PFSK-1 (cell line): Measurements from ENCODE around the gene ADAMTS20.

ENCODE experiments used
- FOXP2 ChIP-seq: optimal IDR thresholded peaks from 2 replicates; pipeline ENCODE3; 2011; ENCODE audit warnings: borderline replicate concordance, control low read depth, inconsistent platforms; ENCODE audit not compliant: insufficient read depth; ENCODE audit errors: extremely low read length, extremely low read depth
- POLR2AphosphoS5 ChIP-seq: IDR thresholded peaks from 2 replicates; pipeline ENCODE4 v1.6.1; 2012; ENCODE audit warnings: low read depth, mild to moderate bottlenecking, control low read depth, low read length, moderate library complexity
- SIN3A ChIP-seq: IDR thresholded peaks from 2 replicates; pipeline ENCODE4 v1.6.1; 2012; ENCODE audit warnings: mild to moderate bottlenecking, low read length, moderate library complexity, borderline replicate concordance; ENCODE audit not compliant: insufficient read depth
- TAF1 ChIP-seq: IDR thresholded peaks from 2 replicates; pipeline ENCODE4 v1.6.1; 2012; ENCODE audit warnings: low read length, control low read depth, borderline replicate concordance; ENCODE audit not compliant: insufficient read depth
- TF ChIP-seq, protein P1 (sequence below), 2 experiments: IDR thresholded peaks; 2 replicates each; pipeline versions ENCODE4 v1.6.1 to v1.8.0; 2011 to 2012; ENCODE audit warnings: low read depth in 2 of 2, low read length in 2 of 2, control low read depth in 1 of 2, inconsistent platforms in 1 of 2, mild to moderate bottlenecking in 1 of 2, moderate library complexity in 1 of 2; ENCODE audit not compliant: insufficient read depth in 1 of 2

The ADAMTS20 gene

DNA sequence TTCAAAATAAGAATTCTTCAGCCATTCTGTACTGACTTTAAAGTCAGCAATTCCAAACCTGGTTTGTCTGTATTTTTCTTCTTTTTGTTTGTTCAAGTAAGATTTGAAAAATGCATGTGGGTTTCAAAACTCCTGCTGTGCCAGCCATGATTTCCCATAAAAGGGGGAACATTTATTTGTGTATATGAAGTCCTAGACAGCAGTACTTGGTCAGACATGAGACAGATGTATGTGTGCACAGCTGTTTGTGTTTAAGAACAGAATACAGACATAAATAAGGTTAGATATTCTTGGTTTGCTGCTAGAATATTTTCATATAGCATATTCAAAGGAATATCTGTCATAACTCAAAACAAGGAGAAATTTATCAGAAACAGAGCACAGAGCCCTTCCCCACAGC is 236.0 kb downstream of the ADAMTS20 start:
- no peak for TF ChIP-seq SIN3A

DNA sequence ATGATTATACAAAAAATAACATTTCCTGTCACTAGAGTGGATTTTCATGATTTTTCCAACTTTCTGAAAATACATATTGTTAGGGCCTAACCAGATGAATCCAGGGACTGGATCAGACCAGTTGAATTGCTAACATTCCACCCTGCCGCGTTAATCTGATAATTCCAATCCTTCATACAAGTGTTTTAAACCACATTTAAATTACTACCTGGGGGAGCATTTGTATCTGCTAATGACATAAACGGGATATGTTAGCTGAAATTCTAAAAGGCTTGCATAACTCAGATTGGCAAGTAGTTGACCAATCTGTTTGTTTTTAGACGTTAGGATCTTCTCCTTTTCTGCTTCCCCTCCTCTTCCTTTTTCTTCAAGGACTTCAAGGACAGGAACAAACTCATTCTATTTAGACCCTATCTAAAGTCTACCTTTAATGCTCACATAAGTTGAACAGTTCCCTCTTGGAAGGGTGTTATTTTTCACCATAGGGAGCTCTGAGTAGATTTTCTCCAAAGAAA is 239.0 kb downstream of the ADAMTS20 start:
- TF ChIP-seq POLR2AphosphoS5 (no peak), FOXP2 (no peak)

DNA sequence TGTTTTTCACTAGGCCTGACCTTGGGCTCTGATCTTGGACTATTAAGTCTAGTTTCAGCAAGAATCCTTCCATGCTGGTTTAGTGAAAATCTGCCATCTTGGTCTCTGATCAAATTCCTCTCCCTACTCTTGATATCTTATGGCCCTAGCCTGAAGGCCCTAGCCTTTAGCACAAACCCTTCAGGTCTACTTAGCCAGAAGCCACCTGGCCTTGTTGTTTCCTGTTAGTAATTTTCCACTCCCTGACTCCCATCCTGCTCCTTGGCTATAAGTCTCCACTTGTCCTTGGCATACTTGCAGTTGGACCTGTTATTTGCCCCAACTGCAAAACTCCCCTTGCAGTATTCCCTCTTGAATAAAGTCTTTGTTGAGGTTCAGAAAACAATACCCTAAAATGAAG is 241.4 kb downstream of the ADAMTS20 start:
- TF ChIP-seq TAF1, result no peak
- TF ChIP-seq POLR2AphosphoS5, result no peak
- TF ChIP-seq SIN3A, result no peak
- TF ChIP-seq, protein P1, sequence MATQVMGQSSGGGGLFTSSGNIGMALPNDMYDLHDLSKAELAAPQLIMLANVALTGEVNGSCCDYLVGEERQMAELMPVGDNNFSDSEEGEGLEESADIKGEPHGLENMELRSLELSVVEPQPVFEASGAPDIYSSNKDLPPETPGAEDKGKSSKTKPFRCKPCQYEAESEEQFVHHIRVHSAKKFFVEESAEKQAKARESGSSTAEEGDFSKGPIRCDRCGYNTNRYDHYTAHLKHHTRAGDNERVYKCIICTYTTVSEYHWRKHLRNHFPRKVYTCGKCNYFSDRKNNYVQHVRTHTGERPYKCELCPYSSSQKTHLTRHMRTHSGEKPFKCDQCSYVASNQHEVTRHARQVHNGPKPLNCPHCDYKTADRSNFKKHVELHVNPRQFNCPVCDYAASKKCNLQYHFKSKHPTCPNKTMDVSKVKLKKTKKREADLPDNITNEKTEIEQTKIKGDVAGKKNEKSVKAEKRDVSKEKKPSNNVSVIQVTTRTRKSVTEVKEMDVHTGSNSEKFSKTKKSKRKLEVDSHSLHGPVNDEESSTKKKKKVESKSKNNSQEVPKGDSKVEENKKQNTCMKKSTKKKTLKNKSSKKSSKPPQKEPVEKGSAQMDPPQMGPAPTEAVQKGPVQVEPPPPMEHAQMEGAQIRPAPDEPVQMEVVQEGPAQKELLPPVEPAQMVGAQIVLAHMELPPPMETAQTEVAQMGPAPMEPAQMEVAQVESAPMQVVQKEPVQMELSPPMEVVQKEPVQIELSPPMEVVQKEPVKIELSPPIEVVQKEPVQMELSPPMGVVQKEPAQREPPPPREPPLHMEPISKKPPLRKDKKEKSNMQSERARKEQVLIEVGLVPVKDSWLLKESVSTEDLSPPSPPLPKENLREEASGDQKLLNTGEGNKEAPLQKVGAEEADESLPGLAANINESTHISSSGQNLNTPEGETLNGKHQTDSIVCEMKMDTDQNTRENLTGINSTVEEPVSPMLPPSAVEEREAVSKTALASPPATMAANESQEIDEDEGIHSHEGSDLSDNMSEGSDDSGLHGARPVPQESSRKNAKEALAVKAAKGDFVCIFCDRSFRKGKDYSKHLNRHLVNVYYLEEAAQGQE (IDR thresholded peaks at IDR 0.05; ENCODE audit: insufficient read depth in 1 of 2, low read depth in 2 of 2, low read length in 2 of 2), result no peak
- TF ChIP-seq FOXP2, result no peak

DNA sequence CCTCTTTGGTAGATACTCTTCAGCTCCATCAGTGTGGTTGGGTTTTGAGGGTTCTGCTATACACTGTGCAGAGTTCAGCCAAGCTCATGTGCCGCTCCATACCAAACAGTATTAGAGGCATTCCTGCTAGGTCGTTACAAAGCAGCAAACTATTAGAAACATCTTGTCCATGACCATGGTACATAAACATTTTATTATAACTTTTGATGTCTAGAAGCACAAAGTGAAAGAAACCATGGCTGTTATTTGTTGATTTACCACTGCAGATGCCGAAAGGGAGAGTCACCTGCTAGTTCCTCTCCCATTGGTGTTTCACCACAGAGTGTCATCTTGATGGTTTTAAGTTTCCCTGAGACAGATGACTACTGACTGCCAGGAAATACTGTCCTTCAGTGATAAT is 242.0 kb downstream of the ADAMTS20 start:
- no peak for TF ChIP-seq SIN3A
- no peak for TF ChIP-seq POLR2AphosphoS5
- no peak for TF ChIP-seq TAF1
- no peak for TF ChIP-seq FOXP2
- TF ChIP-seq, protein P1 (IDR thresholded peaks at IDR 0.05; ENCODE audit: insufficient read depth in 1 of 2, low read depth in 2 of 2, low read length in 2 of 2), result no peak

DNA sequence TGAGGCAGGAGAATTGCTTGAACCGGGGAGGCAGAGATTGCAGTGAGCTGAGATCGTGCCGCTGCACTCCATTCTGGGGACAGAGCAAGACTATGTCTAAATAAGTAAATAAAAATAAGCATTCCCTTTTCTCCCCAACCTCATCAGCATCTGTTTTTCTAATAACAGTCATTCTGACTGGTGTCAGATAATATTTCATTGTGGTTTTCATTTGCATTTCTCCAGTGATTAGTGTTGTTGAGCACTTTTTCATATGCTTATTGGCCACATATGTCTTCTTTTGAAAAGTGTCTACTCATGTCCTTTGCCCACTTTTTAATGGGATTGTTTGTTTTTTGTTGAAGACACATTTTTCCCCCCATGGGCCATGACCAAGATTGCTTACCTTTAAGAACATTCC is 243.2 kb downstream of the ADAMTS20 start:
- TF ChIP-seq TAF1 (no peak), SIN3A (no peak), FOXP2 (no peak), POLR2AphosphoS5 (no peak)
- TF ChIP-seq, protein P1 (IDR thresholded peaks at IDR 0.05; ENCODE audit: insufficient read depth in 1 of 2, low read depth in 2 of 2, low read length in 2 of 2), result no peak

DNA sequence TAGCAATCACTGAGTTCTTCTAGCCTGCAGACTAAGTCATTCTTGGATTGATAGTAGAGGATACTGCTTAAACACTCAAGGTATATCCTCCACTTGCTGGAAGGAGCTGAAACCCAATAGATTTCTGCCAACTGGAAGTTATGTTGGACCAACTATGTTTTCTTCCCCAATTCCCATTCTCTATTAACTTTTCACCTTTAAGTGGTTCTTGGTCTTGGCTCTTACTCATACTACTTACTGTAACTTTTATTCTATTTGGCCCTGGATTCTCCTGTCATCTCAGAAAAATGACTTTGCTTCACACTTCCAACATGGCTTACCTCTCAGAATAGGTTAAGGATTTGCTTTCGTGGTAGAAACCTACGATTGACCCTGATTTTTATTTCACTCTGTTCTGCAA is 244.9 kb downstream of the ADAMTS20 start:
- TF ChIP-seq POLR2AphosphoS5 (no peak), TAF1 (no peak), SIN3A (no peak), FOXP2 (no peak)
- TF ChIP-seq, protein P1 (IDR thresholded peaks at IDR 0.05; ENCODE audit: insufficient read depth in 1 of 2, low read depth in 2 of 2, low read length in 2 of 2), result no peak
